ENCODE results near the gene BIRC2. TPM values are rescaled to one million over a fixed set of nuclear protein-coding genes. Genes with fewer than 3 reads are reported as not detected.

The BIRC2 gene
- total and polyA plus RNA-seq, 10 of the 15 experiments (the other 5 are each of a cell fraction or from before 2014, with no cell fraction given), result 13.8 to 75.8 (median 26.5) TPM

- TF ChIP-seq CBX5 (IDR thresholded peaks at IDR 0.05; ENCODE audit: low read depth) (peak; percentile 56; the same call in 1 of the 2 replicates), RFX5 (IDR thresholded peaks at IDR 0.05; ENCODE audit: low read depth, low read length) (no peak), BCLAF1 (IDR thresholded peaks at IDR 0.05) (no peak), ZNF687 (IDR thresholded peaks at IDR 0.05) (peak; percentile 88), NR2C2 (IDR thresholded peaks at IDR 0.05; ENCODE audit: borderline replicate concordance, control insufficient read depth, insufficient read length, low read depth) (no peak), RELA (IDR thresholded peaks at IDR 0.05; ENCODE audit: borderline replicate concordance, partially characterized antibody) (peak; percentile 100), PAX5 (IDR thresholded peaks at IDR 0.05; ENCODE audit: borderline replicate concordance, low read depth, low read length) (peak; percentile 98), SUZ12 (IDR thresholded peaks at IDR 0.05; ENCODE audit: unreplicated experiment) (no peak), EP300 (IDR thresholded peaks at IDR 0.05; ENCODE audit: borderline replicate concordance in 1 of 2, control insufficient read depth in 1 of 2, low read depth in 2 of 2, low read length in 2 of 2) (peak; percentile 99), DPF2 (IDR thresholded peaks at IDR 0.05) (peak; percentile 97), HSF1 (IDR thresholded peaks at IDR 0.05; ENCODE audit: low read depth, low read length) (0 out of 2 replicates have a peak, but pooled peaks have one; percentile 5), FOXK2 (IDR thresholded peaks at IDR 0.05) (no peak), NR2F1 (conservative IDR thresholded peaks at IDR 0.05) (peak; percentile 90), ZZZ3 (IDR thresholded peaks at IDR 0.05; ENCODE audit: control insufficient read depth, insufficient read length, low read depth) (no peak)
- TF ChIP-seq, protein P1, sequence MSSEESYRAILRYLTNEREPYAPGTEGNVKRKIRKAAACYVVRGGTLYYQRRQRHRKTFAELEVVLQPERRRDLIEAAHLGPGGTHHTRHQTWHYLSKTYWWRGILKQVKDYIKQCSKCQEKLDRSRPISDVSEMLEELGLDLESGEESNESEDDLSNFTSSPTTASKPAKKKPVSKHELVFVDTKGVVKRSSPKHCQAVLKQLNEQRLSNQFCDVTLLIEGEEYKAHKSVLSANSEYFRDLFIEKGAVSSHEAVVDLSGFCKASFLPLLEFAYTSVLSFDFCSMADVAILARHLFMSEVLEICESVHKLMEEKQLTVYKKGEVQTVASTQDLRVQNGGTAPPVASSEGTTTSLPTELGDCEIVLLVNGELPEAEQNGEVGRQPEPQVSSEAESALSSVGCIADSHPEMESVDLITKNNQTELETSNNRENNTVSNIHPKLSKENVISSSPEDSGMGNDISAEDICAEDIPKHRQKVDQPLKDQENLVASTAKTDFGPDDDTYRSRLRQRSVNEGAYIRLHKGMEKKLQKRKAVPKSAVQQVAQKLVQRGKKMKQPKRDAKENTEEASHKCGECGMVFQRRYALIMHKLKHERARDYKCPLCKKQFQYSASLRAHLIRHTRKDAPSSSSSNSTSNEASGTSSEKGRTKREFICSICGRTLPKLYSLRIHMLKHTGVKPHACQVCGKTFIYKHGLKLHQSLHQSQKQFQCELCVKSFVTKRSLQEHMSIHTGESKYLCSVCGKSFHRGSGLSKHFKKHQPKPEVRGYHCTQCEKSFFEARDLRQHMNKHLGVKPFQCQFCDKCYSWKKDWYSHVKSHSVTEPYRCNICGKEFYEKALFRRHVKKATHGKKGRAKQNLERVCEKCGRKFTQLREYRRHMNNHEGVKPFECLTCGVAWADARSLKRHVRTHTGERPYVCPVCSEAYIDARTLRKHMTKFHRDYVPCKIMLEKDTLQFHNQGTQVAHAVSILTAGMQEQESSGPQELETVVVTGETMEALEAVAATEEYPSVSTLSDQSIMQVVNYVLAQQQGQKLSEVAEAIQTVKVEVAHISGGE (CRISPR knock-in tag; IDR thresholded peaks at IDR 0.05), result no peak
Observed at GRCh38 chr11:102317099-102317767, 29.8 kb upstream of the BIRC2 start, which contains the start of gene BIRC3 (continued).

All from GM12878 (cell line).